IPS-18a (cell line): ENCODE measurements around the gene SKIC2.
"Not testable (repeated sequence)": the region's sequence is repeated elsewhere in the genome, so short reads cannot be mapped to it uniquely, and the experiment has no call there.

Experiments used
- H3K27ac ChIP-seq: one replicate; pipeline ENCODE4 v1.5.1; 2013; ENCODE audit warnings: low read length
- H3K27me3 ChIP-seq: one replicate; pipeline ENCODE4 v1.6.1; 2013; ENCODE audit warnings: mild to moderate bottlenecking, low read length; ENCODE audit not compliant: control insufficient read depth, insufficient read depth
- H3K36me3 ChIP-seq: one replicate; pipeline ENCODE4 v1.6.1; 2013; ENCODE audit warnings: low read depth, low read length; ENCODE audit not compliant: control insufficient read depth
- H3K4me1 ChIP-seq: one replicate; pipeline ENCODE4 v1.6.1; 2013; ENCODE audit warnings: low read depth, low read length; ENCODE audit not compliant: control insufficient read depth
- H3K4me3 ChIP-seq: one replicate; pipeline ENCODE4 v1.5.1; 2013; ENCODE audit warnings: low read length
- H3K9ac ChIP-seq: one replicate; pipeline ENCODE4 v1.6.1; 2013; ENCODE audit warnings: mild to moderate bottlenecking, low read length, moderate library complexity
- H3K9me3 ChIP-seq: one replicate; pipeline ENCODE4 v1.6.1; 2013; ENCODE audit warnings: low read depth, low read length; ENCODE audit not compliant: control insufficient read depth

The SKIC2 gene

DNA sequence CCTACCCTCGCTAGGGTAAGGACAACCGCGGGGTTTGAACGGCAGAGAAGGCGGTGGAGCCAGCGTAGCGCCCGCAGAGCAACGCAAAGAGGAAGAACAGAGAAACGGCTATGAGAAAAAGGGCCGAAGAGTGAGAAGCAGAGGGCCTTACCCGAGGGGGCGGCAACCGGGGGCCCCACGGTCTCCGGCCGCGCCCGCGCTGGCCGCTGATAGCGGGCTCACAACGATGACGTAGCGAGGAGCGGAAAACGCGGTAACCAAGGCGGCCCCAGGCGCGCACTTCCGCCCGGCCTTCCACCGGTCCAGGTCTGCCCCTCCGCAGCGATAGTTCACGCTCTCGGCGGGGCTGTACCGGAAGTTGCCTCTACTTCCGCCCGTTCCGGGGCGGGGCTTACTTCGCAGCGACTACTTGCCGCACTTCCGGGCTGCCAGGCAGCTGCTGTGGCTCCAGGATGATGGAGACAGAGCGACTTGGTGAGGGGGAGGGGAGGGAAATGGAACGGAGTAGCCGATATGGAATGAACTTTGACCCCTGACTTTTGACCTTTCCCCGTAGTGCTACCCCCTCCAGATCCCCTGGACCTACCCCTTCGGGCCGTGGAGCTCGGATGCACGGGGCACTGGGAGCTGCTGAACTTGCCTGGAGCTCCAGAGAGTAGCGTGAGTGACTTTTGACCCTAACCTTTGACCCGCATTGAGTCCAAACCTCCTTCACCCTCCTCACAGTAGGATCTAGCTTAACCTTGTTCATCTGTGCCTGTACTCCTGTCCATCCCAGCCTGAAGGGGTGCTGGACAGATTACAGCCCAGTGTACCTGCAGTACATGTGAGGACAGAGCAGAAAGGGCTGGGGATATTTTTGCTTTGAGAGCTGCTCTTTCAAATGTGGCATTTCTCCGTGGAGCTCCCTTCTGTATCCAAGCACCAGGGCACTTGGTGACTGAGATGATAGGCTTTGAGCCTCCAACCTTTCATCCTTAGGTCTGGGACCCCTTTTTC lies at the start of gene SKIC2, which contains the start of gene NELFE:
TSS of gene SKIC2 (plus strand) at position 435 of the 999 bp plus-strand sequence. CDS start at position 453, 18 bp downstream.
TSS of gene NELFE (minus strand) at position 231 of the 999 bp plus-strand sequence. CDS start 525 bp downstream, outside the sequence.
- H3K36me3 ChIP-seq = peaks cover 51% of the 10 kb centered on the region

GRCh38 chr6:31909298-31909697 lies 49.7 kb upstream of the SKIC2 start:
- H3K27ac ChIP-seq, H3K9ac ChIP-seq: not testable (repeated sequence)

More for the DNA sequence above, at the start of gene SKIC2, which contains the start of gene NELFE:
- no peaks in the 10 kb centered on the region for H3K4me1 ChIP-seq
- H3K4me3 ChIP-seq = peak within 1 kb of the TSS; percentile 87
- H3K9ac ChIP-seq = peak within 1 kb of the TSS; percentile 83
- H3K27ac ChIP-seq = peak within 1 kb of the TSS; percentile 36
- no peaks in the 10 kb centered on the region for H3K9me3 ChIP-seq
- no peaks in the 10 kb centered on the region for H3K27me3 ChIP-seq

GRCh38 chr6:31911826-31912585 lies 47.0 kb upstream of the SKIC2 start:
- Histone ChIP-seq H3K36me3 (no peaks in the 10 kb centered on the region), H3K27me3 (no peaks in the 10 kb centered on the region), H3K9me3 (no peaks in the 10 kb centered on the region), H3K4me3 (no peak overlapping the region), H3K9ac (no peak overlapping the region), H3K27ac (no peak overlapping the region), H3K4me1 (no peaks in the 10 kb centered on the region)

More at GRCh38 chr6:31909298-31909697, 49.7 kb upstream of the SKIC2 start:
- H3K4me3 ChIP-seq, H3K9me3 ChIP-seq, H3K27me3 ChIP-seq, H3K36me3 ChIP-seq, H3K4me1 ChIP-seq: not testable (repeated sequence)

- H3K27ac ChIP-seq = no peak overlapping the region
- H3K9ac ChIP-seq = no peak overlapping the region
- H3K9me3 ChIP-seq = no peaks in the 10 kb centered on the region
- no peak overlapping the region for H3K4me3 ChIP-seq
- H3K27me3 ChIP-seq = no peaks in the 10 kb centered on the region
- H3K4me1 ChIP-seq = no peaks in the 10 kb centered on the region
- no peaks in the 10 kb centered on the region for H3K36me3 ChIP-seq
Measured at GRCh38 chr6:31915351-31915750, 43.6 kb upstream of the SKIC2 start.

- Histone ChIP-seq H3K36me3 (no peaks in the 10 kb centered on the region), H3K4me1 (no peaks in the 10 kb centered on the region), H3K27me3 (no peaks in the 10 kb centered on the region), H3K4me3 (no peak overlapping the region), H3K27ac (no peak overlapping the region), H3K9ac (no peak overlapping the region), H3K9me3 (no peaks in the 10 kb centered on the region)
Measured at GRCh38 chr6:31915756-31916155, 43.2 kb upstream of the SKIC2 start.

GRCh38 chr6:31918069-31918720 lies 40.8 kb upstream of the SKIC2 start:
- H3K27ac ChIP-seq = no peak overlapping the region
- H3K27me3 ChIP-seq = no peaks in the 10 kb centered on the region
- no peaks in the 10 kb centered on the region for H3K36me3 ChIP-seq
- H3K4me1 ChIP-seq = no peaks in the 10 kb centered on the region
- H3K9ac ChIP-seq = no peak overlapping the region
- no peak overlapping the region for H3K4me3 ChIP-seq
- no peaks in the 10 kb centered on the region for H3K9me3 ChIP-seq

DNA sequence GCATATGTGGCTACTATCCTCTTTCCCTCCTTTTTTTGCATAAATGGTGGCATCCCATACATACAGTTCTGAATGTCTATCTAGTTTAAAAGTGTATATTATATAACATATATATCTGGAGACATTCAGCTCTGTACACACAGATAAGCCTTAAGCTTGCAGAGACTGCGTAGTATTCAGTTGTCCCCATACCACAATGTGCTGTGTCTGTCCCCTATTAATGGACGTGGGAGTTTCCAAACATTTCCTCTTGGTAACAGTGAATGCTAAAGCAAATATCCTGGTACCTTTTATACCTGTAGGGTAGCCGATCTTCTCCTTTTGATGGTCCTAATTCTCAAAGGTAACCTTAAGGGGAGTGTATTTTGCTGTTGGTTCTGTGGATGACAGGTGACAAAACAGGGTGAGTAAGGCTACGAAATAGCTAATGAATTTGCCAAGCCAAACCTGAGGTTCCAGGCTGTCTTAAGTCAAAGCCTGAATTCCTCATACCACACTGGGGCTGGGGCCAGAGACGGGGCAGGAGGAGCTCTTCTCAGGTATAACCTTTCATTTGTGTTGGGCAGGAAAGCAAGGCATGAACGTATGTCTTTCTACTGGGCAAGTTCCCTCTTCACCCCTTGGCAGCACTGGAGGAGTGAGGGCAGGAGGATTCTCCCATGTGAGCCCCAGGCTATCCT lies 39.2 kb upstream of the SKIC2 start:
- H3K9ac ChIP-seq = no peak overlapping the region

GRCh38 chr6:31920811-31921210 lies 38.2 kb upstream of the SKIC2 start:
- Histone ChIP-seq H3K9ac (no peak overlapping the region), H3K4me1 (no peaks in the 10 kb centered on the region), H3K27me3 (no peaks in the 10 kb centered on the region), H3K9me3 (no peaks in the 10 kb centered on the region), H3K36me3 (no peaks in the 10 kb centered on the region), H3K4me3 (no peak overlapping the region), H3K27ac (no peak overlapping the region)

More for the DNA sequence above, 39.2 kb upstream of the SKIC2 start:
- Histone ChIP-seq H3K27ac (no peak overlapping the region), H3K27me3 (no peaks in the 10 kb centered on the region), H3K4me3 (no peak overlapping the region), H3K36me3 (no peaks in the 10 kb centered on the region), H3K4me1 (no peaks in the 10 kb centered on the region), H3K9me3 (no peaks in the 10 kb centered on the region)

- H3K27me3 ChIP-seq = no peaks in the 10 kb centered on the region
- H3K4me3 ChIP-seq = no peak overlapping the region
- no peaks in the 10 kb centered on the region for H3K4me1 ChIP-seq
- no peaks in the 10 kb centered on the region for H3K9me3 ChIP-seq
- no peak overlapping the region for H3K9ac ChIP-seq
- no peak overlapping the region for H3K27ac ChIP-seq
- no peaks in the 10 kb centered on the region for H3K36me3 ChIP-seq
Measured at GRCh38 chr6:31922942-31923341, 36.0 kb upstream of the SKIC2 start.

DNA sequence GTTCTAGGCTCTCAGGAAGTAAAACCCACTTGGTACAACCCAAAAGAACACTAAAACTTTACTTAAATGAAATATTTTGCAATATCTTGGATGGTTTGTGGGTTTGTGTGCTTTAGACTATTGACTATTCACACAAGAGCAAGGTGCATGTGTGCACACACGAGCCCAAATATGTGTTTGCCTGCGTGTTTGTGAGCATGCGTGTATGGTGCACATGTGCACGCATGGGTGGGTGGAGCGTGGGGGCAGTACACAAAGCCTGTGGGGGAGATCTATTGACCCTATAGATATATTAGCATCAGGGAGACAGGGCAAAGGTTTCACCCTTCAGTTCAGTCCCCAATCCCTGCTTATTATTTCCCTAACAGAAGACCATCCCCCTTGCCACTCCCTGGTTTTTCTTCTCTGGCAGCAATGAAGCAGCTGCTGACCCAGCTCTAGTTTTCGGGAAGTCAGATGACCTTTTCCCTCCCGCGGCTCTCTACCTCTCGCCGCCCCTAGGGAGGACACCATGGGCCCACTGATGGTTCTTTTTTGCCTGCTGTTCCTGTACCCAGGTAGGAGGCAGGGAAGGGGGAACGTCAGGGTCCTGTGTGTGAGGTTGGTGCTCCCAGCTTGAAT lies 31.6 kb upstream of the SKIC2 start, which contains the start of gene C2:
TSS of gene C2 (plus strand) at position 476 of the 621 bp plus-strand sequence. CDS start at position 512, 36 bp downstream.
- Histone ChIP-seq H3K27ac (no peak within 1 kb of the TSS), H3K27me3 (no peaks in the 10 kb centered on the region), H3K4me3 (no peak within 1 kb of the TSS), H3K36me3 (no peaks in the 10 kb centered on the region), H3K4me1 (no peaks in the 10 kb centered on the region), H3K9me3 (no peaks in the 10 kb centered on the region), H3K9ac (no peak within 1 kb of the TSS)
